Measurements from ENCODE around the gene ZKSCAN8.

DNA sequence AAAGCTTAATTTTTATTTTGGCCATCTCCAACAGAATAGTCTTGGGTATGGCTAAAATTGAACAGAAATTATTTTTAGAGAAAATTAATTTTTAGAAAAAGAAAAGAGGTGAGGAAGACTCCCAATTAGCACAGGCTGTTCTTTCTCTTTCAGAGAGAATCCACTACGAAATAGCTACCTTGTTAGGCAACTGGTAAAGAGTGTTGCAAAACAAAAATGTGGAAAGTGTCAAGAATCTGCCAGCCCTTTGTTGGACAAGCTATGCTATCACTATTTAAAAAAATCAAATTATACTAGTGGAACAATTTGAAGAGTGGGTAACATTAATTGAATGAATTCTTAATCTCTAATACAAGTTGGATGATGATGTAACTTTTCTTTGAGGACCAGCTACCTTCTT lies 64.2 kb downstream of the ZKSCAN8 start:
- TF ChIP-seq, protein P1, sequence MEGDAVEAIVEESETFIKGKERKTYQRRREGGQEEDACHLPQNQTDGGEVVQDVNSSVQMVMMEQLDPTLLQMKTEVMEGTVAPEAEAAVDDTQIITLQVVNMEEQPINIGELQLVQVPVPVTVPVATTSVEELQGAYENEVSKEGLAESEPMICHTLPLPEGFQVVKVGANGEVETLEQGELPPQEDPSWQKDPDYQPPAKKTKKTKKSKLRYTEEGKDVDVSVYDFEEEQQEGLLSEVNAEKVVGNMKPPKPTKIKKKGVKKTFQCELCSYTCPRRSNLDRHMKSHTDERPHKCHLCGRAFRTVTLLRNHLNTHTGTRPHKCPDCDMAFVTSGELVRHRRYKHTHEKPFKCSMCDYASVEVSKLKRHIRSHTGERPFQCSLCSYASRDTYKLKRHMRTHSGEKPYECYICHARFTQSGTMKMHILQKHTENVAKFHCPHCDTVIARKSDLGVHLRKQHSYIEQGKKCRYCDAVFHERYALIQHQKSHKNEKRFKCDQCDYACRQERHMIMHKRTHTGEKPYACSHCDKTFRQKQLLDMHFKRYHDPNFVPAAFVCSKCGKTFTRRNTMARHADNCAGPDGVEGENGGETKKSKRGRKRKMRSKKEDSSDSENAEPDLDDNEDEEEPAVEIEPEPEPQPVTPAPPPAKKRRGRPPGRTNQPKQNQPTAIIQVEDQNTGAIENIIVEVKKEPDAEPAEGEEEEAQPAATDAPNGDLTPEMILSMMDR (IDR thresholded peaks at IDR 0.05 in 2 of 3, conservative IDR thresholded peaks at IDR 0.05 in 1 of 3; ENCODE audit: borderline replicate concordance in 1 of 3, insufficient read depth in 1 of 3, low read depth in 2 of 3, low read length in 2 of 3) = no peak
- TF ChIP-seq EZH2 (IDR thresholded peaks at IDR 0.05) = no peak
- no peak for TF ChIP-seq ELF1 (IDR thresholded peaks at IDR 0.05; ENCODE audit: borderline replicate concordance, low read depth)
- no peak for TF ChIP-seq CBX3 (IDR thresholded peaks at IDR 0.05; ENCODE audit: low read depth)
- TF ChIP-seq POLR2AphosphoS5 (IDR thresholded peaks at IDR 0.05; ENCODE audit: low read depth, low read length) = no peak
- TF ChIP-seq, protein P2, sequence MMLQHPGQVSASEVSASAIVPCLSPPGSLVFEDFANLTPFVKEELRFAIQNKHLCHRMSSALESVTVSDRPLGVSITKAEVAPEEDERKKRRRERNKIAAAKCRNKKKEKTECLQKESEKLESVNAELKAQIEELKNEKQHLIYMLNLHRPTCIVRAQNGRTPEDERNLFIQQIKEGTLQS (IDR thresholded peaks at IDR 0.05) = no peak
- no peak for TF ChIP-seq CEBPB (IDR thresholded peaks at IDR 0.05; ENCODE audit: low read depth)

All from HCT116 (cell line).